Left ventricle myocardium inferior (tissue), 1 donor: ENCODE measurements around the gene NRL. TPM values are rescaled to one million over a fixed set of nuclear protein-coding genes. Genes with fewer than 3 reads are reported as not detected.

Source experiments
- DNase-seq: peaks from one replicate; pipeline ENCODE4 v3.0.0-alpha.2; 2020
- H3K27ac ChIP-seq: fragments of 200-600 bp; replicated peaks from 2 replicates; pipeline ENCODE4 v1.8.0; 2021
- H3K27me3 ChIP-seq: fragments of 200-600 bp; 2 replicates; pipeline ENCODE4 v1.8.0; 2021; ENCODE audit warnings: low read depth
- H3K36me3 ChIP-seq: fragments of 200-600 bp; 2 replicates; pipeline ENCODE4 v1.8.0; 2021
- H3K4me1 ChIP-seq: fragments of 200-600 bp; 2 replicates; pipeline ENCODE4 v1.8.0; 2021
- H3K4me3 ChIP-seq: fragments of 200-600 bp; 2 replicates; pipeline ENCODE4 v1.8.0; 2021; ENCODE audit warnings: mild to moderate bottlenecking, moderate library complexity
- H3K9me3 ChIP-seq: fragments of 200-600 bp; replicated peaks from 2 replicates; pipeline ENCODE4 v1.8.0; 2021
- intact Hi-C: fragments of 100-400 bp; cut with micrococcal nuclease; formaldehyde crosslinking; loops from one replicate; pipeline ENCODE4 v1.11.0; 2022
- total RNA-seq: library from RNA; stranded (reverse); fragmentation: NEBNext Ultra II Directional; extraction: Animal tissue kit (Norgen Biotek cat#: 25700); gene quantifications from one replicate; pipeline ENCODE4 v1.2.1, GENCODE V29; 2021
- TF ChIP-seq, protein P1 (sequence below): fragments of 200-600 bp; IDR thresholded peaks from 2 replicates; pipeline ENCODE4 v1.8.0; 2021; ENCODE audit warnings: antibody characterized with exemption, mild to moderate bottlenecking, borderline replicate concordance
- donor health status: DM: no; HTN: yes; CAD: no; lungs with severe emphysema.

NRL gene
- total RNA-seq, 1 donor from 2014 or later, result 1.5 TPM

DNA sequence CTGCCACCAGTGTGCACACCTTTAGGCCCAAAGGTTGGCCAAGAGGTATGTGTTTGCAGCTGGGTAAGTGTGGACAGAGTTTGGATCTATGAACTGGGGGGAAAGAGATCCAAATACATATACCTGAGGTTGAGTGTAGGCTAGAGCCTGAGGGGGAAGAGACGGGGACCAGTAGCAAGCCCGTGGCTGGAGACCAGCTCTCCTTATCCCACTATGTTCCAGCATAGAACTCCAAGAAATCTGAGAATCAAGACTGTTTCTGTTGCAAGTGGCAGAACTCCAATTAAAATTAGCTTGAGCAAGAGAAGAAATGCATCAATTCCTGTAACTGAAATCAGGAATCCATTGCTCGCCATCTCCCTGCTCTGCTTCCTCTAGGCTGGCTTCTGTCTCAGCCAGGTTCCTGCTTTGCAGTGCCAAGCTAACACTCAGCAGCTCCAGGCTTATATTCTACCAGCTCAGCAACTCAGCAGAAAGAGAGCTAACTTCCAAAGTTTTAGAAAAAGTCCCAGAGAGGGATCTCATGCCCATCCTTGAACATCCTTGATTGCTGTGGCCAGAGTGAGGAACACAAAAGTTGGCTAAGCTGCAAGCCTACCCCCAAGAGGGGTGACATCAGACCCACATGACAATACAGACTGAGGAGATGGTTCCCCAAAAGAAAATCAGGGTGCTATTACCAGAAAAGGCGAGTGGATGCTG, 22.1 kb downstream of the NRL start:
- Histone ChIP-seq H3K9me3 (no peaks in the 10 kb centered on the region), H3K36me3 (no peaks in the 10 kb centered on the region), H3K4me3 (no peak overlapping the region), H3K27ac (peak overlapping the region; percentile 94), H3K4me1 (peaks cover 26% of the 10 kb centered on the region), H3K27me3 (no peaks in the 10 kb centered on the region)
- TF ChIP-seq, protein P1, sequence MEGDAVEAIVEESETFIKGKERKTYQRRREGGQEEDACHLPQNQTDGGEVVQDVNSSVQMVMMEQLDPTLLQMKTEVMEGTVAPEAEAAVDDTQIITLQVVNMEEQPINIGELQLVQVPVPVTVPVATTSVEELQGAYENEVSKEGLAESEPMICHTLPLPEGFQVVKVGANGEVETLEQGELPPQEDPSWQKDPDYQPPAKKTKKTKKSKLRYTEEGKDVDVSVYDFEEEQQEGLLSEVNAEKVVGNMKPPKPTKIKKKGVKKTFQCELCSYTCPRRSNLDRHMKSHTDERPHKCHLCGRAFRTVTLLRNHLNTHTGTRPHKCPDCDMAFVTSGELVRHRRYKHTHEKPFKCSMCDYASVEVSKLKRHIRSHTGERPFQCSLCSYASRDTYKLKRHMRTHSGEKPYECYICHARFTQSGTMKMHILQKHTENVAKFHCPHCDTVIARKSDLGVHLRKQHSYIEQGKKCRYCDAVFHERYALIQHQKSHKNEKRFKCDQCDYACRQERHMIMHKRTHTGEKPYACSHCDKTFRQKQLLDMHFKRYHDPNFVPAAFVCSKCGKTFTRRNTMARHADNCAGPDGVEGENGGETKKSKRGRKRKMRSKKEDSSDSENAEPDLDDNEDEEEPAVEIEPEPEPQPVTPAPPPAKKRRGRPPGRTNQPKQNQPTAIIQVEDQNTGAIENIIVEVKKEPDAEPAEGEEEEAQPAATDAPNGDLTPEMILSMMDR, result no peak
- intact Hi-C loops, result no loop called here
- no peak for DNase-seq

DNA sequence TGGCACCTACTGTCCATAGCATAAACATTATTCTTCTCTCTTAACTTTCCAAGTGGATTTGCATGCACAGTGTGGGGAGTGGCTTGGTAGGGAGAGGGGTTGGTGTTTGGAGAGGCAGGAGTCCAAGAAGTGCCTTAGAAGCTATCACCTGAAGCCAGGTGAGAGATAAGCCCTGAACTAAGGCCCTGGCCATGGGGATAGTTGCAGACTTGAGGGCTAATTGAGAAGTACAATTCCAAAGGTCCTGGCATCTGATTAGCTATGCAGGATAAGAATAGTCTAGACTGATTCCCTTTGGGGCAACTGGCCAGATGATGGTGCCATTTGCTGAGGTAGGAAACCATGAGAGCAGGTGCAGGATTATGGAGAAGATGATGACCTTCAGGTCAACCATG, 22.6 kb downstream of the NRL start:
- H3K36me3 ChIP-seq, result no peaks in the 10 kb centered on the region
- H3K27me3 ChIP-seq, result no peaks in the 10 kb centered on the region
- DNase-seq, result no peak
- intact Hi-C loops, result no loop called here
- no peak overlapping the region for H3K4me3 ChIP-seq
- no peaks in the 10 kb centered on the region for H3K9me3 ChIP-seq
- TF ChIP-seq, protein P1, result no peak
- H3K27ac ChIP-seq, result no peak overlapping the region
- H3K4me1 ChIP-seq, result peaks cover 26% of the 10 kb centered on the region

DNA sequence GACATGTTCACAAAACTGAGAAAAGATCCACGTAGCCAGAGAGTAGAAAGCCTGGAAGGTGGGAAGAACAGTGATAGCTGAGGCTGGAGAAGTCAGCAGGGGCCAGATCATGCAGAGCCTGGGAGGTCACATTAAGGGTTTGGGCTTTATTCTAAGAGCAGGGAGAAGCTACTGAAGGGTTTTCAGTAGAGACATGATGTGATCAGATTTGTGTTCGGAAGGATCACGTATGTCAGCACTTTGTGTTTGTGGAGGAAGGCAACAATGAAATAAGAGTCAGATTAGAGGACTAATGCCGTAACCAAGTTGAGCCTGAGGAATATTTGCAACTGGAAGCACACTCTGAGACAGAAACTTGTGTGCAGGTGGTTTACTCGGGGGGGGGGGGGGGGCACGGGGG, 24.9 kb downstream of the NRL start:
- Histone ChIP-seq H3K4me1 (peaks cover 16% of the 10 kb centered on the region), H3K9me3 (no peaks in the 10 kb centered on the region), H3K36me3 (no peaks in the 10 kb centered on the region), H3K27ac (no peak overlapping the region), H3K4me3 (no peak overlapping the region), H3K27me3 (no peaks in the 10 kb centered on the region)
- no peak for DNase-seq
- TF ChIP-seq, protein P1, result no peak
- intact Hi-C loops, result no loop called here

DNA sequence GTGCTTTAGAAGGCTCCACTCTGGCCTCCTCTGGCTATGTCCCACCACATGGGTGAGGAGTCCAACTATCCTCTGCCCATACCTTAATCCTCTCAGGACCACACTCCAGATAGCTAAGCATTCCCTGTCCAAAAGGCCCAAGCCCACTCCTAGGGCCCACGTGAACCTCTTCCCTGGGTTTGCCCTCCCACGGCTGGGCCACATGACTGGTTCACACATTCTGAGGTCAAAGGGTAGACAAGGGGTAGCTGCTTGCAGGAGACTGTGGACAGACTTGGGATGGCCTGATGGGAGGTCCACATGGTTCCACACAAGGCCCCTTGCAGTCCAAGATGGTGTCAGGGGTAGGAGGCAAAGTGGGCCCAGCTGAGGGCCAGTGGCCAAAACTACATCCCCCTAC, 26.7 kb downstream of the NRL start:
- TF ChIP-seq, protein P1, result no peak
- Histone ChIP-seq H3K4me1 (no peaks in the 10 kb centered on the region), H3K9me3 (no peaks in the 10 kb centered on the region), H3K4me3 (no peak overlapping the region), H3K36me3 (no peaks in the 10 kb centered on the region), H3K27ac (no peak overlapping the region), H3K27me3 (no peaks in the 10 kb centered on the region)
- no peak for DNase-seq
- intact Hi-C loops, result no loop called here

DNA sequence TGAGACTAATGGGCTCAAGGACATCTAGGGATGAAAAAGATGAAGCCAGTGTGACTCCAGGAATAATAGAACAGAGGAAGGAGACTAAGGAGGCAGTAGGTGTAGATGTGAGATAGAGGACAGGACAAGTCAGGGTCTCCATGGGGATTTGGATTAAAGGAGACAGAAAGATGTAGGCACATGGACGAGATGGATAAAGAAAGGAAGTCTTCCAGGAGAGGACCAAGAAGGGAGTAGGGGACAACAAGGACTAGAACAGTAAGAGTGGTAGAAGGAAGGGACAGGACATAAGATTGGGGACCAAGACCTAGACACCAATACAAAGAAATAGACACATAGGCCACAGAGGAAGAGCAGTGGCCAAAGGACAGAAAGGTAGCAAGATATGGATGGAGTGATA, 27.7 kb downstream of the NRL start:
- DNase-seq, result no peak
- Histone ChIP-seq H3K4me1 (no peaks in the 10 kb centered on the region), H3K4me3 (no peak overlapping the region), H3K27me3 (peaks cover 6% of the 10 kb centered on the region), H3K27ac (no peak overlapping the region), H3K36me3 (no peaks in the 10 kb centered on the region), H3K9me3 (no peaks in the 10 kb centered on the region)
- intact Hi-C loops, result no loop called here
- TF ChIP-seq, protein P1, result no peak
